ACC112 (cell line): Measurements from ENCODE around the gene BROX.
"Not testable (repeated sequence)": the region's sequence is repeated elsewhere in the genome, so short reads cannot be mapped to it uniquely, and the experiment has no call there.

Source experiments
- H2AFZ ChIP-seq: fragments of 200-600 bp; sonication (generic); one replicate; pipeline ENCODE4 v1.6.0; 2017; ENCODE audit warnings: antibody characterized with exemption, low read length; ENCODE audit not compliant: unreplicated experiment
- H3K27ac ChIP-seq: fragments of 200-600 bp; sonication (generic); 2 replicates; pipeline ENCODE4 v1.5.1; 2014; ENCODE audit warnings: low read depth, mild to moderate bottlenecking, antibody characterized with exemption, low read length, moderate library complexity
- H3K27me3 ChIP-seq: fragments of 200-600 bp; sonication (generic); 2 replicates; pipeline ENCODE4 v1.6.1; 2014; ENCODE audit warnings: mild to moderate bottlenecking, antibody characterized with exemption, low read length, moderate library complexity, mixed read lengths; ENCODE audit not compliant: insufficient read depth
- H3K36me3 ChIP-seq: fragments of 200-600 bp; sonication (generic); 2 replicates; pipeline ENCODE4 v1.6.1; 2016; ENCODE audit warnings: mild to moderate bottlenecking, antibody characterized with exemption, low read length, moderate library complexity, mixed read lengths; ENCODE audit not compliant: insufficient read depth
- H3K4me1 ChIP-seq: fragments of 200-600 bp; sonication (generic); one replicate; pipeline ENCODE4 v1.6.1; 2016; ENCODE audit warnings: low read length, mixed read lengths; ENCODE audit not compliant: insufficient read depth, unreplicated experiment, control insufficient read depth
- H3K4me3 ChIP-seq: fragments of 200-600 bp; sonication (generic); 2 replicates; pipeline ENCODE4 v1.5.1; 2014; ENCODE audit warnings: mild to moderate bottlenecking, low read depth, low read length
- H3K79me2 ChIP-seq: fragments of 200-600 bp; sonication (generic); one replicate; pipeline ENCODE4 v1.6.0; 2016; ENCODE audit warnings: low read length; ENCODE audit not compliant: control insufficient read depth, unreplicated experiment, insufficient read depth

Gene BROX, protein sequence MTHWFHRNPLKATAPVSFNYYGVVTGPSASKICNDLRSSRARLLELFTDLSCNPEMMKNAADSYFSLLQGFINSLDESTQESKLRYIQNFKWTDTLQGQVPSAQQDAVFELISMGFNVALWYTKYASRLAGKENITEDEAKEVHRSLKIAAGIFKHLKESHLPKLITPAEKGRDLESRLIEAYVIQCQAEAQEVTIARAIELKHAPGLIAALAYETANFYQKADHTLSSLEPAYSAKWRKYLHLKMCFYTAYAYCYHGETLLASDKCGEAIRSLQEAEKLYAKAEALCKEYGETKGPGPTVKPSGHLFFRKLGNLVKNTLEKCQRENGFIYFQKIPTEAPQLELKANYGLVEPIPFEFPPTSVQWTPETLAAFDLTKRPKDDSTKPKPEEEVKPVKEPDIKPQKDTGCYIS

DNA sequence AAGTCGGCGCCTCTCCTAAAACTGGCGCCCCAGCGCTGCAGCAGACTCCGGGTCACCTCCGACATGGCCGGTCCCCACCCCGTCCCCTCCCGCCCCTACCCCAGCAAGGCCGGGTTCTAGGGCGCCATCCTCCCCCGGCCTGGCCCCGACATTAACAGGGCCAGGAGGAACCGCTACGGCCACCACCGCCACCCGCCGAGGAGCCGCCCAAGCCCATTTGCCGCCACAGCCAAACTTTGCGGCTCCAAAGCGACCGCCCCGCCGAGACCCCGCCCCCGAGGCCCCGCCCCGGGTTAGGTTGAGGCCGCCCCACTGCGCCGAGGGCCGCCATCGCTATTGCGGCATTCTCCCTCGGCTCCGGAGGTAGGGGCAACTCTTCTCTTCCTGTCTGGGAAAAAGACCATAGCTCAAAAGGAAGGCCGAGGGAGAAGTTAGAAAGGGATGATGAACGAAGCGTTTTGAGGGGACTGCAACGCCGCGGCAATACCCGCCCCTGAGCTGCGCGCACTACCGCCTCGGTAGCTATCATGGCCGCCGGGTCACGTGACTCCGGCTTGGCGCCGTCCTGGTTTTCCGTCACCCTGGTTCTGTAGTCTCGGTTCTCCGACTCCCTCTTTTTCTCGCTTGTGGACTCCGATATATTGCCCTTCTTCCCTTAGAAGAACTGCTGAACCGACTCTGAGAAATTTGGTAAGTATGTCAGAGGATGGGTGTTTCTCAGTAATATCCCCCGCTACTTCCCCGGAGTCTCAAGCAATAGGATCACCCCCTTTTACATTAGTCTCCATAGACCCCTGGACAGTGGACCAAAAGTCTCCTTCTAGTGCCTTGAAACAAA, at the start of gene BROX, which contains the start of gene AIDA:
Gene BROX, plus strand, starts transcription at position 312 of the 838 bp plus-strand sequence. CDS start 3,136 bp downstream, outside the sequence.
Gene AIDA, minus strand, starts transcription at position 239 of the 838 bp plus-strand sequence. Its CDS starts 174 bp downstream, at position 65.
- Histone ChIP-seq H3K27ac (peak within 1 kb of the TSS; percentile 95), H3K4me3 (peak within 1 kb of the TSS; percentile 89), H3K4me1 (peaks cover 12% of the 10 kb centered on the region), H2AFZ (peak within 1 kb of the TSS; percentile 98), H3K27me3 (no peaks in the 10 kb centered on the region), H3K79me2 (peaks cover 67% of the 10 kb centered on the region), H3K36me3 (peaks cover 12% of the 10 kb centered on the region)

DNA sequence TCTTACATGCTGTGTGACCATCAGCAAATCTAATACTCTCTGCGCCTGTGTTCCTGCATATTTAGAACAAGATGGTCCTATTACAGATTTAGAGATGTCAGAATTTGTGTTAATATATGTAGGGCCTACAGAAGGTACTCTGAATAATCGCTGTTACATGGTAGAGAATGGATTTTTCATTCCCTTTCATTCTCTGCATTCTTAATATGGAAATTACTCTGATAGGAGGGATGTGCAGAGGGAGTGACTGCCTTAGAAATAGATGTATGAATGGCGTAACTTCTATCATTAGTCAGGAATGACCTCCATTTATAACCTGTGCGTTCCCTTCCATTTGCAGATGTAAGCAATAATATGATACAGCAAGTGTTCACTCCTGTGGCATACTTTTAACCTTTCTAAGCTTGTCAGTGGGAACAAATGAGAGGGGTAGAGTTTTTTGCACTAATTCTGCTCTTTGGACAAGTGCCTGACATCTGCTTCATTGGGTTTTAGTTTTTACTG, 48.9 kb upstream of the BROX start:
- no peaks in the 10 kb centered on the region for H3K27me3 ChIP-seq
- peaks cover 17% of the 10 kb centered on the region for H3K4me1 ChIP-seq
- peaks cover 84% of the 10 kb centered on the region for H3K36me3 ChIP-seq
- H2AFZ ChIP-seq = no peak overlapping the region
- H3K79me2 ChIP-seq = peaks cover 9% of the 10 kb centered on the region
- H3K4me3 ChIP-seq = no peak overlapping the region
- H3K27ac ChIP-seq = no peak overlapping the region

DNA sequence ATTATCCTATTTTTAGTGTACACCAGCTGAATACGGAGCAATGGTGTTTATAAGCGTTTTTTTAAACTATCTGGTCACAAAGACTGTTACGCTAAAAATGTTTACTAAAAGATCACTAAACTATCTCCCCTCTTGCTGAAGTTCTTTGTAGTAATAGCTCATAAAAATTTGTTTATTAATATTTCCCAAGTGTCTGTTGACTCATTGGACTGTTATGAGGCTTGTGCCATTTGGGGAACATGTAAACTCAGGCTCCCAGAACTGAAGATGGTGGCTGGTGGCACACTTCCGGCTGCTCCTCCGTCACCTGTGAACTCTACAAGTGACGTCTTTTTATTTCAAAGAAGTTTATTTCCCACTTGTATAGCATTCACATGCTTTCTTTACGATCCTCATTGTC, 46.4 kb upstream of the BROX start:
- no peak overlapping the region for H2AFZ ChIP-seq
- no peak overlapping the region for H3K27ac ChIP-seq
- H3K79me2 ChIP-seq = peaks cover 9% of the 10 kb centered on the region
- no peaks in the 10 kb centered on the region for H3K27me3 ChIP-seq
- H3K4me3 ChIP-seq = no peak overlapping the region
- H3K36me3 ChIP-seq = peaks cover 68% of the 10 kb centered on the region
- H3K4me1 ChIP-seq = peaks cover 17% of the 10 kb centered on the region

DNA sequence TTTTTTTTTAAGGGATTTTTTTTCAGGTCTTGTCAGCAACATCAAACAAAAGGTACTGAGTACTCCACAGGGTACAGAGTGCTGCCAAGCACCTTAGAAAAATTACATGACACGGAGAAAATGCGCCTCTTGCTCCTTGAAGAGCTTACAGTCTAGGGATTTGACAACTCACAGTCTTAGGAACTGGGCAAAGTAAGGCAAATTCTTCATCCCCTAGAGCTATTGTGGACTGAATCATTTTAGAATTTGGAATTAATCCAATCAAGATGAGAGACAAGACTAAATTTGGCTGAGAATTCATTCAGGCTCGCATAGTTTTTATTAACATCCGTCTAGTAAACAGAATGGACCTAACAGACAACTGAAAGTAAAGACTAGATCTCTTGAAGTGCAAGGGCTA, 44.2 kb upstream of the BROX start:
- H3K27me3 ChIP-seq, H3K4me3 ChIP-seq, H3K27ac ChIP-seq, H3K79me2 ChIP-seq, H2AFZ ChIP-seq: not testable (repeated sequence)
- peaks cover 63% of the 10 kb centered on the region for H3K36me3 ChIP-seq
- H3K4me1 ChIP-seq = peaks cover 17% of the 10 kb centered on the region

DNA sequence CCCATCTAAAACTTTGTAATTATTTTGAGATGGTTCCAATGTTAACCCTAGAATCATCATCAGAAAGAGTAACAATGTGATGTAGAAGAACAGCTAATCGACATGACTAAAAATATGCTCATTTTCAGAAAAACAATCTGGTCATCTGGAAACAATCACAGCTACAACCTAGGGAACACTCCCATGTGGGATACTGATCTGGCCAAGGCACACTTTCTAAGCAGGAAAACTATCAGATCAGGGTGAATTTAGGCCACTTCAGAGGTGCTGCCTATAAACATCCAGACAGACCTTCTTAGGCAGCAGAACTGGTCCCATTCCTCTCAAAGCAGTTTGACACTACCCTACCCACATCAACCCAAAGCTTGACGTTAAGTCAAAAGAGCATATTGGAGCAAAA, 43.3 kb upstream of the BROX start:
- peaks cover 59% of the 10 kb centered on the region for H3K36me3 ChIP-seq
- H3K79me2 ChIP-seq, H2AFZ ChIP-seq, H3K27me3 ChIP-seq, H3K27ac ChIP-seq, H3K4me3 ChIP-seq: not testable (repeated sequence)
- H3K4me1 ChIP-seq = peaks cover 17% of the 10 kb centered on the region

DNA sequence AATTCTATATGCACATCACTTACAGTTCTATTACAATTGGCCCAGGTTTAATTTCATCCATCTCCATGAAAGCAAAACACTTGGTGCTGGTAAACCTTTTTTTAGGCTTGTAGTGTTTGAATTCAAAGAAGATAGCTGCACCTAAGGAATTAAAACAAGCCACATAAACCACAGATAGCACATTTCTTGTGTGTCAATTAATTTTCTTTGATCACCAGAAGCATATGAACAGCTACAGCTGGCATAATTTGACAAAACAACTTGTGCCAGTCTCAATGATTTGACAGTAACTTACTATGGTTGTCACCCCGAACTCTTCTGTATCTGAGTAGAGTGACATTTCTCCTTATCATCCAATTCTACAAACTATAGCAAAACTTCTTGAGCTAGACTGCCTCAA, 42.3 kb upstream of the BROX start:
- Histone ChIP-seq H3K27me3 (no peaks in the 10 kb centered on the region), H3K4me3 (no peak overlapping the region), H3K27ac (0 out of 2 replicates have a peak overlapping the region, but pooled peaks have one; percentile 9), H3K4me1 (peaks cover 17% of the 10 kb centered on the region), H3K79me2 (peaks cover 9% of the 10 kb centered on the region), H3K36me3 (peaks cover 61% of the 10 kb centered on the region), H2AFZ (no peak overlapping the region)

DNA sequence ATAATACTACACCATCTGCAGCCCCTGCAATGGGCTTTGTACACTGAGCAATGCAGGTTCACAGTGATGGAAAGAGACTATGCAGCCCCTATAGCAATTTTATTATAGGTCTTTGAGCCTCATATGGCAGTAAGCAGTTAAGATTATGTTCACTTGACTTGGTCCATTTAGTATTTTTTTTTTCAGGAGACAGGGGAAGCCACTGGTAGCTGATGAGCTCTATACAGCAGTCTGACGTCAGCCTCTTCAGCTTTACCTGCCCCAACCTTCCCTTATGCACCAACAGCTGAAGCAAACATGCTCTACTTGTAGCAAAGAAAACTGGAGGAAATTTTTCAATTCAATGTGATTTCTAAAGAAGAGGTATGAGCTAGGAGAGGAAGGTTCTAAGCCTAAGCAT, 32.3 kb upstream of the BROX start:
- Histone ChIP-seq H3K27ac (no peak overlapping the region), H3K36me3 (peaks cover 23% of the 10 kb centered on the region), H3K4me3 (no peak overlapping the region), H3K4me1 (no peaks in the 10 kb centered on the region), H3K79me2 (no peaks in the 10 kb centered on the region), H3K27me3 (no peaks in the 10 kb centered on the region), H2AFZ (no peak overlapping the region)

DNA sequence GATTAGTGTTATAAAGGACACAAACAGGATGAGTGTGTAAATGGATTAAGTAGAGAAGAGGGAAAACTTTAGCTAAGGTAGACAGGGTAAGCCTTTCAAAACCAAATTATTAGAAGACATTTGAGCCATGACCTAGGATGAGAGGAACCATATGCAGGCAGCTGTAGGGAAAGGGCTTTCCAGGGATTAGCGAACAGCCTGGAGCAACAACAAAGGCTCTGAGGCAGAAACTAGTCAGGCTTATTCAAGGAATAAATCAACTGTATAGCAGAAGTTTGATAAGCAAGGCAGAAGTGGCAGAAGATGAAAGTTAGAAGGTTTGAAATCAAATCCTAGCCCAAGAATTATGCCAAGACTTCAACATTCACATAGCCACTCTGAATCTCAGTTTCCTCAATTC, 21.3 kb upstream of the BROX start:
- Histone ChIP-seq H3K4me1 (no peaks in the 10 kb centered on the region), H3K27me3 (no peaks in the 10 kb centered on the region), H3K36me3 (peaks cover 18% of the 10 kb centered on the region), H3K27ac (no peak overlapping the region), H3K79me2 (peaks cover 20% of the 10 kb centered on the region), H2AFZ (no peak overlapping the region), H3K4me3 (no peak overlapping the region)

DNA sequence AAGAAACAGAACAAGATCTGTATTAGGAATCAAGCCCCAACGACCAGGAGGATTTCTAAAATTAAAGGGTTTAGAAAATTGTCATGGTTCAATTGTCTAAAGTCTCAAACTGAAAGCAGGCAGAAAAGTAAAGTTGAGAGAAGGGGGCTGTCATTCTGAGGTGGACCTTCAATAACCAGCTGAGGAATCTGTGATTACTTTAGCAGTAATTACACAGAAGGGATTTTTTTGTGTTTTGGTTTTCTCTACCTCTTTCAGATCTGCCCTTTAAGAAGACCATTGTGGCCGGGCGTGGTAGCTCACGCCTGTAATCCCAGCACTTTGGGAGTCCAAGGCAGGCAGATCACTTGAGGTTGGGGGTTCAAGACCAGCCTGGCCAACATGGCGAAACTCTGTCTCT, 17.4 kb upstream of the BROX start:
- Histone ChIP-seq H3K79me2 (peaks cover 42% of the 10 kb centered on the region), H3K4me3 (no peak overlapping the region), H3K4me1 (no peaks in the 10 kb centered on the region), H2AFZ (no peak overlapping the region), H3K27ac (no peak overlapping the region), H3K36me3 (peaks cover 22% of the 10 kb centered on the region), H3K27me3 (no peaks in the 10 kb centered on the region)

DNA sequence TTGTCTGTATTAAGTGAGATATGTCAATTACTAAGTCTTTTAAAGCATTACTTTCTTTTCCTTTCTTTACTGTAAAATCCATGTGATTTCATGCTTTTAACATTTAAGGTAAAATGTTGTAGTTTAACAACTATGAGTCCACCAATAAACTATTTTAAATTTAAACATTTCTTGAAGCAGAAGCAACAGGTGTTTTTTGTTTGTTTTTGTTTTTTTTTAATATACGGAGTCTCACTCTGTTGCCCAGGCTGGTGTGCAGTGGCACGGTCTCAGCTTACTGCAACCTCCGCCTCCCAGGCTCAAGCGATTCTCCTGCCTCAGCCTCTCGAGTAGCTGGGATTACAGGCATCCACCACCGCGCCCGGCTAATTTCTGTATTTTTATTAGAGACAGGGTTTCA, 15.6 kb upstream of the BROX start:
- H2AFZ ChIP-seq = no peak overlapping the region
- H3K27ac ChIP-seq = no peak overlapping the region
- H3K27me3 ChIP-seq = no peaks in the 10 kb centered on the region
- H3K4me3 ChIP-seq = no peak overlapping the region
- H3K79me2 ChIP-seq = peaks cover 46% of the 10 kb centered on the region
- H3K4me1 ChIP-seq = no peaks in the 10 kb centered on the region
- peaks cover 26% of the 10 kb centered on the region for H3K36me3 ChIP-seq
